ES-I3 (cell line): ENCODE measurements around the gene SV2B.
"Not testable (repeated sequence)": the region's sequence is repeated elsewhere in the genome, so short reads cannot be mapped to it uniquely, and the experiment has no call there.

Source experiments
- H3K36me3 ChIP-seq: 2 replicates; pipeline ENCODE4 v1.6.1; 2013; ENCODE audit warnings: mild to moderate bottlenecking, low read length, control low read depth, moderate library complexity; ENCODE audit not compliant: insufficient read depth
- H3K4me1 ChIP-seq: 2 replicates; pipeline ENCODE4 v1.6.1; 2013; ENCODE audit warnings: mild to moderate bottlenecking, control low read depth, low read length; ENCODE audit not compliant: insufficient read depth
- H3K9ac ChIP-seq: 2 replicates; pipeline ENCODE4 v1.6.1; 2013; ENCODE audit warnings: low read depth, mild to moderate bottlenecking, low read length, moderate library complexity
- H3K9me3 ChIP-seq: 2 replicates; pipeline ENCODE4 v1.6.1; 2013; ENCODE audit warnings: mild to moderate bottlenecking, low read length, moderate library complexity; ENCODE audit not compliant: control insufficient read depth, insufficient read depth

The SV2B gene

GRCh38 chr15:91077029-91077428, 23.0 kb upstream of the SV2B start:
- no peak overlapping the region for H3K9ac ChIP-seq
- H3K4me1 ChIP-seq: no peaks in the 10 kb centered on the region
- no peaks in the 10 kb centered on the region for H3K9me3 ChIP-seq
- H3K36me3 ChIP-seq: no peaks in the 10 kb centered on the region

GRCh38 chr15:91093866-91094265, 6.2 kb upstream of the SV2B start:
- not testable (repeated sequence) for H3K4me1 ChIP-seq, H3K9me3 ChIP-seq, H3K9ac ChIP-seq

GRCh38 chr15:91098451-91098850, 1.6 kb upstream of the SV2B start:
- H3K36me3 ChIP-seq: no peaks in the 10 kb centered on the region
- no peaks in the 10 kb centered on the region; the same call in 1 of the 2 replicates for H3K9me3 ChIP-seq
- no peak overlapping the region for H3K9ac ChIP-seq
- no peaks in the 10 kb centered on the region for H3K4me1 ChIP-seq

More at GRCh38 chr15:91093866-91094265, 6.2 kb upstream of the SV2B start:
- H3K36me3 ChIP-seq: not testable (repeated sequence)

- H3K36me3 ChIP-seq: no peaks in the 10 kb centered on the region
- H3K9ac ChIP-seq: peak overlapping the region; percentile 58
- H3K4me1 ChIP-seq: no peaks in the 10 kb centered on the region
- H3K9me3 ChIP-seq: no peaks in the 10 kb centered on the region; the same call in 1 of the 2 replicates
These were observed 452 bp upstream of the SV2B start for GRCh38 chr15:91099616-91099994.

GRCh38 chr15:91100814-91101607, 954 bp downstream of the SV2B start:
- Histone ChIP-seq H3K9me3 (no peaks in the 10 kb centered on the region; the same call in 1 of the 2 replicates), H3K9ac (peak overlapping the region; percentile 58), H3K36me3 (no peaks in the 10 kb centered on the region), H3K4me1 (no peaks in the 10 kb centered on the region)

- no peaks in the 10 kb centered on the region for H3K36me3 ChIP-seq
These were observed 1.5 kb downstream of the SV2B start for GRCh38 chr15:91101608-91101920.

GRCh38 chr15:91102546-91103330, 2.7 kb downstream of the SV2B start:
- no peaks in the 10 kb centered on the region for H3K36me3 ChIP-seq
- H3K4me1 ChIP-seq: no peaks in the 10 kb centered on the region
- H3K9ac ChIP-seq: no peak overlapping the region
- no peaks in the 10 kb centered on the region; the same call in 1 of the 2 replicates for H3K9me3 ChIP-seq

More at GRCh38 chr15:91101608-91101920, 1.5 kb downstream of the SV2B start:
- Histone ChIP-seq H3K9me3 (no peaks in the 10 kb centered on the region; the same call in 1 of the 2 replicates), H3K9ac (no peak overlapping the region), H3K4me1 (no peaks in the 10 kb centered on the region)

GRCh38 chr15:91104111-91104510, 4.1 kb downstream of the SV2B start:
- Histone ChIP-seq H3K9me3 (no peaks in the 10 kb centered on the region), H3K9ac (no peak overlapping the region), H3K36me3 (no peaks in the 10 kb centered on the region), H3K4me1 (no peaks in the 10 kb centered on the region)

GRCh38 chr15:91108421-91108820, 8.4 kb downstream of the SV2B start:
- H3K4me1 ChIP-seq: no peaks in the 10 kb centered on the region
- no peaks in the 10 kb centered on the region for H3K36me3 ChIP-seq
- H3K9ac ChIP-seq: no peak overlapping the region
- H3K9me3 ChIP-seq: no peaks in the 10 kb centered on the region

GRCh38 chr15:91109885-91110284, 9.8 kb downstream of the SV2B start:
- no peaks in the 10 kb centered on the region for H3K36me3 ChIP-seq
- H3K9me3 ChIP-seq: no peaks in the 10 kb centered on the region
- no peak overlapping the region for H3K9ac ChIP-seq
- no peaks in the 10 kb centered on the region for H3K4me1 ChIP-seq

GRCh38 chr15:91110407-91110806, 10.3 kb downstream of the SV2B start:
- Histone ChIP-seq H3K4me1 (no peaks in the 10 kb centered on the region), H3K36me3 (no peaks in the 10 kb centered on the region), H3K9ac (no peak overlapping the region)

GRCh38 chr15:91113030-91113429, 13.0 kb downstream of the SV2B start:
- H3K36me3 ChIP-seq: no peaks in the 10 kb centered on the region
- no peak overlapping the region for H3K9ac ChIP-seq
- no peaks in the 10 kb centered on the region for H3K9me3 ChIP-seq
- no peaks in the 10 kb centered on the region for H3K4me1 ChIP-seq

More at GRCh38 chr15:91110407-91110806, 10.3 kb downstream of the SV2B start:
- H3K9me3 ChIP-seq: no peaks in the 10 kb centered on the region

- Histone ChIP-seq H3K36me3 (no peaks in the 10 kb centered on the region), H3K9ac (no peak overlapping the region), H3K4me1 (no peaks in the 10 kb centered on the region), H3K9me3 (no peaks in the 10 kb centered on the region)
These were observed 14.2 kb downstream of the SV2B start for GRCh38 chr15:91114301-91114700.

- no peaks in the 10 kb centered on the region for H3K4me1 ChIP-seq
- H3K9me3 ChIP-seq: no peaks in the 10 kb centered on the region
- no peaks in the 10 kb centered on the region for H3K36me3 ChIP-seq
- no peak overlapping the region for H3K9ac ChIP-seq
These were observed 16.3 kb downstream of the SV2B start for GRCh38 chr15:91116113-91117067.
